ENCODE data around the gene UBN1.
"Not testable (repeated sequence)": the region's sequence is repeated elsewhere in the genome, so short reads cannot be mapped to it uniquely, and the experiment has no call there.

Gene UBN1

GRCh38 chr16:4894276-4895150, 47.2 kb downstream of the UBN1 start:
- H3K4me3 Mint-ChIP-seq = no peak overlapping the region
- H3K36me3 Mint-ChIP-seq (ENCODE audit: low read depth) = no peaks in the 10 kb centered on the region
- H3K27ac Mint-ChIP-seq = no peak overlapping the region
- H3K9me3 Mint-ChIP-seq = no peaks in the 10 kb centered on the region
- H3K4me1 Mint-ChIP-seq (ENCODE audit: low read depth) = no peaks in the 10 kb centered on the region
- no peaks in the 10 kb centered on the region for H3K27me3 Mint-ChIP-seq (ENCODE audit: low read depth)

DNA sequence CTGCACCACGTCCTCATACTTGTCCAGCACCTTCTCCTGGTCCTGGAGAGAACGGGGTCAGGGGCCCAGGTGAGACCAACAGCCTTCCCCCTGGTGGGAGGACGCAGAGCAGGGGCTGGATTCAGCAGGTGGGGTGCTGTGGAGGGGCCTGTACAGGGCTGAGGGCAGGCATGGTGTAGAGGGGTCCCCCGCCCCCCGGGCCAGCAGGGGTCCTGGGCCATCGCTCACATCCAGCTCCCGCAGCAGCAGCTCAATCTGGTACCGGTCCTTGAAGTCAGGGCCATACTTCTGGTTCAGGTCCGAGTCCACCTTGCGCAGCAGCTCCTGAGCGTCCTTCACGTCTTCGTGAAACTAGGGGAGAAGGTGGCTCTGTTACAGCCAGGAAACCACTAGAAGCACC, 48.1 kb downstream of the UBN1 start:
- Mint-ChIP-seq H3K27ac (no peak overlapping the region), H3K9me3 (no peaks in the 10 kb centered on the region), H3K27me3 (ENCODE audit: low read depth) (no peaks in the 10 kb centered on the region), H3K4me1 (ENCODE audit: low read depth) (no peaks in the 10 kb centered on the region), H3K36me3 (ENCODE audit: low read depth) (no peaks in the 10 kb centered on the region), H3K4me3 (no peak overlapping the region)

DNA sequence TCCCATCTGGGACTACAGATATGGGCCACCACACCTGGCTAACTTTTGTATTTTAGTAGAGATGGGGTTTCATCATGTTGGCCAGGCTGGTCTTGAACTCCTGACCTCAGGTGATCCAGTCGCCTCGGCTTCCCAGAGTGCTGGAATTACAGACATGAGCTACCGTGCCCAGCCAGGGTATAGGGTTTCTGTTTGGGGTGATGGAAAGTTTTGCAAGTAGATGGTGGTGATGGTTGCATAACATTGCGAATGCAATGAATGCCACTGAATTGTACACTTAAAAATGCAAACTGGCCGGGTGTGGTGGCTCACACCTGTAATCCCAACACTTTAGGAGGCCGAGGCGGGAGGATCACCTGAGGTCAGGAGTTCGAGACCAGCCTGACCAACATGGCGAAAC, 49.5 kb downstream of the UBN1 start:
- H3K4me3 Mint-ChIP-seq; H3K27ac Mint-ChIP-seq; H3K4me1 Mint-ChIP-seq (ENCODE audit: low read depth); H3K27me3 Mint-ChIP-seq (ENCODE audit: low read depth); H3K36me3 Mint-ChIP-seq (ENCODE audit: low read depth); H3K9me3 Mint-ChIP-seq: not testable (repeated sequence)

DNA sequence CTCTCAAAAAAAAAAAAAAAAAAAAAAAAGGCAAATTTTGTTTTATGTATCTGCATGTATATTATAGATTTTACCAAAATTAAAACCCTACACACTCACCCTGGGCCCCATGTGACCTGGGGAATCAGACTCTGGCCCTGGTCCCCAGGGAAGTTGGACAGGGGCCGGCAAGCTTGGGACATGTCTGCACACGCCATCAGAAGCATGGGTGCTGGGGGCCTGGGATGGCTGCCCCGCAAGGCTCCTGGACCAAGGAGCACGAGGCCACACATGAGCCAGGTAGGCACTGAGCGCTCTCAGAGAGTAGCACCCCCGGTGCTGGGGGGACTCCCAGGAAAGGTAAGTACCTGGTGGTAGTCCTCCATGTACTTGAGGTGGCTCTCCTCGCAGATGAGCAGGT, 50.0 kb downstream of the UBN1 start:
- no peaks in the 10 kb centered on the region for H3K27me3 Mint-ChIP-seq (ENCODE audit: low read depth)
- no peak overlapping the region for H3K27ac Mint-ChIP-seq
- no peak overlapping the region for H3K4me3 Mint-ChIP-seq
- H3K4me1 Mint-ChIP-seq (ENCODE audit: low read depth) = no peaks in the 10 kb centered on the region
- H3K9me3 Mint-ChIP-seq = no peaks in the 10 kb centered on the region
- no peaks in the 10 kb centered on the region for H3K36me3 Mint-ChIP-seq (ENCODE audit: low read depth)

GRCh38 chr16:4898811-4899473, 51.7 kb downstream of the UBN1 start:
- H3K36me3 Mint-ChIP-seq (ENCODE audit: low read depth) = no peaks in the 10 kb centered on the region
- H3K4me1 Mint-ChIP-seq (ENCODE audit: low read depth) = no peaks in the 10 kb centered on the region
- H3K4me3 Mint-ChIP-seq = no peak overlapping the region
- H3K27me3 Mint-ChIP-seq (ENCODE audit: low read depth) = no peaks in the 10 kb centered on the region
- H3K9me3 Mint-ChIP-seq = no peaks in the 10 kb centered on the region
- no peak overlapping the region for H3K27ac Mint-ChIP-seq

GRCh38 chr16:4899474-4899846, 52.2 kb downstream of the UBN1 start:
- Mint-ChIP-seq H3K27ac (no peak overlapping the region), H3K27me3 (ENCODE audit: low read depth) (no peaks in the 10 kb centered on the region), H3K9me3 (no peaks in the 10 kb centered on the region), H3K4me3 (no peak overlapping the region), H3K36me3 (ENCODE audit: low read depth) (no peaks in the 10 kb centered on the region), H3K4me1 (ENCODE audit: low read depth) (no peaks in the 10 kb centered on the region)

DNA sequence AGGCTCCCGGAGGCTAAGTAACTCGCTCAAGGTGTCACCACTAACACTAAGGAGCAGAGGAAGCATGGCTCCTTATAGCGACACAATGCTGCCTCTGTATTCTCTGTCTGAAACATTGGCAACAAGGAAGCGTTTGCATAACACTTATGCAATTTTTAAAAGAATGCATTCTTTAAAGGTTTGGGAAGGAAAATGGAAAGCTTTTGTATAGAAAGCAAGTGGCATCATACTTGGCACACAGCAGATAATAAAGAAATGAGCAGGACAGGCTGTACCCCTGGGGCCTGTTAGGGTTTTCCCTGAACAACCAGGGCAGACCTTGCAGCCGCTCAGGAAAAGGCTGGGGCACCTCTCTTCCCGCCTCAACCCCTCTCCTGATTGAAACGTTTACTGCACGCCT, 52.8 kb downstream of the UBN1 start:
- H3K4me1 Mint-ChIP-seq (ENCODE audit: low read depth) = no peaks in the 10 kb centered on the region

DNA sequence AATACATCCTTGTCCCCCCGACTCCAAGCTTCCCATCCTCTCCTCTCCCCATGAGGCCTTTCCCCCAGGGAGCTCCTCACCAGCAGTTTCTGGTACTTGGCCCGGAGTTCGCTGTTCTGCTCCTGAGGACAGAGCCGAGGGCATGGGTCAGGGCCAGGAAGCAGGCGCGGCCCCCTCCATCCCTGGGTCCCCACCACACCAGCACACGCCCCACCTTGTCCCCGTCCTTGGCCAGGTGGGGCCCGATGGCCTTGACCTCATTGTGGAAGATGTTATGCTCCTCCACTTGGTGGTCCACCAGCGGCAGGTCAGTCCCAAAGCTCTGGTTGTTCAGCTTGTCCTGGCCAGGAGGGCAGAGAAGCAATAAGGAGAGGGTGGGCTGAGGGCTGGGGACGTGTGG, 53.5 kb downstream of the UBN1 start:
- Mint-ChIP-seq H3K4me1 (ENCODE audit: low read depth) (no peaks in the 10 kb centered on the region), H3K27me3 (ENCODE audit: low read depth) (peaks cover 4% of the 10 kb centered on the region)

More for the DNA sequence above, 52.8 kb downstream of the UBN1 start:
- no peak overlapping the region for H3K27ac Mint-ChIP-seq
- no peak overlapping the region for H3K4me3 Mint-ChIP-seq
- no peaks in the 10 kb centered on the region for H3K9me3 Mint-ChIP-seq
- H3K27me3 Mint-ChIP-seq (ENCODE audit: low read depth) = no peaks in the 10 kb centered on the region
- H3K36me3 Mint-ChIP-seq (ENCODE audit: low read depth) = no peaks in the 10 kb centered on the region

GRCh38 chr16:4902038-4902437, 54.8 kb downstream of the UBN1 start:
- Mint-ChIP-seq H3K27me3 (ENCODE audit: low read depth) (peaks cover 4% of the 10 kb centered on the region), H3K27ac (no peak overlapping the region), H3K4me3 (no peak overlapping the region), H3K36me3 (ENCODE audit: low read depth) (no peaks in the 10 kb centered on the region), H3K9me3 (no peaks in the 10 kb centered on the region), H3K4me1 (ENCODE audit: low read depth) (no peaks in the 10 kb centered on the region)

More for the DNA sequence above, 53.5 kb downstream of the UBN1 start:
- H3K36me3 Mint-ChIP-seq (ENCODE audit: low read depth) = no peaks in the 10 kb centered on the region
- no peak overlapping the region for H3K4me3 Mint-ChIP-seq
- no peaks in the 10 kb centered on the region for H3K9me3 Mint-ChIP-seq
- H3K27ac Mint-ChIP-seq = no peak overlapping the region

DNA sequence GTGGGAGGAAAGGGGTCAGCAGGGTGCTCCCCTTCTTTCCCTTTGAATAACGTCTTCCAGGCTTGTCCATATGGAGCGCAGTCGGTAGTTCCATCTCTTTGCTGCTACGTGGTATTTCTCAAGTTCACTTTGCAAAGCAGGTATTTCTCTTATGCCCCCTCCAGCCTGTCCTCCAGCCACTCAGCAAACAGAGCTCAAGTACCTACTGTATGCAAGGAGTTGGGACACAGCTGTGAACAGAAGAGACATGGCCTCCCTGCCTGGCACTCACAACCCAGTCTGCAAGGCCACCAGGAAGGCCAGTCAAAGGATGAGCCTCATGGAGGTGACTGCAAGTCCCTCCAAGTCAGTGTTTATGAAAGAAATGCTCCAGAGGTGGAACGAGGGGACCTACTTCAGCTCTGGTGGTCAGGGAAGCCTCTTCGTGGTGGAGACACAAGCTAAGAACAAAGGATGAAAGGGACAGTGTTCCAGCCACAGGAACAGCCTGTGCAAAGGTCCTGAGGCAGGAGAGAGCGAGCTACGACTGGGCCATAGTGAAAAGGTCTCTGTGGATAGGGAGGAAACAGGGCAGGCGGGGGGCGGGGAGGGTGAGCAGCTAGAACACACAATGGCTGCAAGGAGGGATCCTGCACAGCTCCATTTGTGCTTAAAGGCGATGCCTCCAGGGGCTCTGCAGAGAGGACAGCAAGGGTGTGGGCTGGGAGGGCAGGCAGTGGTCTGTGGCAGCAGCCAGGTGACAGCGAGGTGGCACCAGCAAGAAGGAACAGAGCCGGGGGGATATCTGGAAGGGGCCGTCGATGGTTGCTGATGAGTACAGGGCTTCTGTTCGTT, 57.0 kb downstream of the UBN1 start:
- peaks cover 8% of the 10 kb centered on the region for H3K27me3 Mint-ChIP-seq (ENCODE audit: low read depth)
- no peaks in the 10 kb centered on the region for H3K36me3 Mint-ChIP-seq (ENCODE audit: low read depth)

DNA sequence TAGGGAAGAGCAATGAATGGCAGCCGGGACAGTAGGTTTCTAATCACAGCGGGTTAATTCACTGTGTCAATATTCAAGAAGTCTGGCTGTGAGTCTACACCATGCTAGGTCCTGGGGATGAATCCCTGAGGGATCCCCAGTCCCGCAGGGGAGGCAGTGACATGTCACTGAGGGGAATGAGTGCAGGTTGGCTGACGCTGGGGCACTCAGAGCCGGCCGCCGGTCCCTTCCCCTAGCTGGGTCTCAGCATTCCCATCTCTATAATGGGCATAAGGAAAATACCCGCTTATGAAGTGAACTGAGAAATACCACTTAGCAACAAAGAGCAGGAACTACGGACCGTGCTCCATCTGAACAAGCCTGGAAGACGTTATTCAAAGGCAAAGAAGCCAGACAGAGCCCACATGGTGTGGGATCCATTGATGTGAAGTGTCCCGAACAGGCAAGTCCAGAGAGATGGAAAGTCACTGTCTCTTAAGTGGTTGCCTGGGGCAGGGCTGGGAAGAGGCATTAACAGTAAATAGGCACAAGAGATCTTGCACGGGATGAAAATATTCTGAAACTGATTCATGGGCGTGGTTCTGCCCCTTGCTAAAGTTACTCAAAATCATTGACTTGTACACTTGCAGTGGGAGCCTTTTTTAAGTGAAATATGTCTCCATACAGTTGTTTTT, 57.8 kb downstream of the UBN1 start:
- H3K27me3 Mint-ChIP-seq (ENCODE audit: low read depth) = peaks cover 8% of the 10 kb centered on the region
- no peak overlapping the region for H3K27ac Mint-ChIP-seq
- H3K9me3 Mint-ChIP-seq = no peaks in the 10 kb centered on the region
- H3K4me3 Mint-ChIP-seq = no peak overlapping the region
- no peaks in the 10 kb centered on the region for H3K4me1 Mint-ChIP-seq (ENCODE audit: low read depth)
- H3K36me3 Mint-ChIP-seq (ENCODE audit: low read depth) = no peaks in the 10 kb centered on the region

More for the DNA sequence above, 57.0 kb downstream of the UBN1 start:
- no peaks in the 10 kb centered on the region for H3K4me1 Mint-ChIP-seq (ENCODE audit: low read depth)
- no peak overlapping the region for H3K4me3 Mint-ChIP-seq
- H3K9me3 Mint-ChIP-seq = no peaks in the 10 kb centered on the region
- no peak overlapping the region for H3K27ac Mint-ChIP-seq

DNA sequence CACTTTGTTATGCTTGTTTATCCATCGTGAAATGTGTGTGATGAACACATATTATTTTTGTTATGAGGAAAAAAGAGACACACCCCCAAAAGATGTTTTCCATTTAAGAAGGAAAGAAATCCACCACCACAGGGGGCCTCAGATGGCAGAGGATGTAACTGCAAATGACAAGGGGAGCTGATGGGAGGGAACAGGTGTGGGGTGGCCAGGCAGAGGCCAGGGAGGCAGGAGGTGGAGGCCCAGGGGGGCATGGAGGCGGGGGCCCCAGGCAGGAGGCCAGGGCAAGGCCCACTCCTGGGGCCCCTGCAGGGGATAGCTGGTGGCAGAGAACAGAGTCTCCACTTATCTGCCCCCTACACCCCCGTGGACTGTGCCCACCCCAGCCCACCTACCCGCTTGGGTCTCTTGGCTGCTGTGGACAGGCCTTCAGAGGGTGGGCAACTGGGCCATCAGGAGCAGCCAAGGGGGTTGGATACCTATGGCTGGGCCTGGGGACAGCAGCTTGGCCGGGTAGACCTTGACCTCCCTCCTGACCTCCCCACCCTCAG, 61.6 kb downstream of the UBN1 start:
- no peak overlapping the region for H3K4me3 Mint-ChIP-seq
- H3K4me1 Mint-ChIP-seq (ENCODE audit: low read depth) = no peaks in the 10 kb centered on the region
- no peak overlapping the region for H3K27ac Mint-ChIP-seq
- H3K36me3 Mint-ChIP-seq (ENCODE audit: low read depth) = no peaks in the 10 kb centered on the region
- H3K9me3 Mint-ChIP-seq = no peaks in the 10 kb centered on the region
- H3K27me3 Mint-ChIP-seq (ENCODE audit: low read depth) = peaks cover 8% of the 10 kb centered on the region

- H3K36me3 Mint-ChIP-seq (ENCODE audit: low read depth) = no peaks in the 10 kb centered on the region
- H3K27me3 Mint-ChIP-seq (ENCODE audit: low read depth) = peaks cover 8% of the 10 kb centered on the region
- H3K9me3 Mint-ChIP-seq = no peaks in the 10 kb centered on the region
- H3K4me1 Mint-ChIP-seq (ENCODE audit: low read depth) = no peaks in the 10 kb centered on the region
- no peak overlapping the region for H3K4me3 Mint-ChIP-seq
- no peak overlapping the region for H3K27ac Mint-ChIP-seq
These were observed 62.5 kb downstream of the UBN1 start for GRCh38 chr16:4909825-4910224.

GRCh38 chr16:4910828-4911227, 63.5 kb downstream of the UBN1 start:
- no peak overlapping the region for H3K27ac Mint-ChIP-seq
- H3K27me3 Mint-ChIP-seq (ENCODE audit: low read depth) = peaks cover 4% of the 10 kb centered on the region

More at GRCh38 chr16:4910828-4911227, 63.5 kb downstream of the UBN1 start:
- Mint-ChIP-seq H3K36me3 (ENCODE audit: low read depth) (no peaks in the 10 kb centered on the region), H3K4me1 (ENCODE audit: low read depth) (no peaks in the 10 kb centered on the region), H3K4me3 (no peak overlapping the region), H3K9me3 (no peaks in the 10 kb centered on the region)

All from T-helper 1 cell treated with Interleukin-12 subunit alpha and Interleukin-12 subunit beta and Interleukin-4 antibody, amounts not matched to agents 30 μg/mL and 1 μg/mL, for 36 hours (primary cell).